ENCODE results near the gene TRAF3IP3.

DNA sequence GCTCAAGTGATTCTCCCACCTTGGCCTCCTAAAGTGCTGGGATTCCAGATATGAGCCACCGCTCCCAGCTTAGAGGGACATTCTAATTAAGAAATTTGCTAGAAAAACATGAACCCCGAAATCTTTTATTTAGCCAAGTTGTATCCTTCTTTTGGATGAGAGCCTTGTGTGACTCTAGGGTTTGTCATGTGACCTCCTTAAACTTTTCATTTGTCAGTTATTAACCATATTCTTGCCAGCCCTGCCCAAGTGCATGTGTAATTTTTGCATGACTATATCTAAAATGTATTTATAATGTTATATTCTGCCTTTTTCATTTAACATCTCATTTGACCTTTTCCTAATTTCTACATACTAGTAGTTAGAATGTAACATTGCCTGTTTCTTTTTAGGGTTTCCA is 73.9 kb downstream of the TRAF3IP3 start:
- no peak for TF ChIP-seq TAF1 (IDR thresholded peaks at IDR 0.05; ENCODE audit: low read depth)
- no peak for TF ChIP-seq CTCF (IDR thresholded peaks at IDR 0.05; ENCODE audit: poor library complexity, severe bottlenecking)

All from neural cell (in vitro differentiated cells).